HG03442 (cell line): ENCODE data around the gene NECTIN2.
"Not testable (repeated sequence)": the region's sequence is repeated elsewhere in the genome, so short reads cannot be mapped to it uniquely, and the experiment has no call there.

Experiments used
- ATAC-seq: cut with Tn5 transposase; IDR thresholded peaks from one replicate; pipeline ENCODE4 v1.9.1; 2021; ENCODE audit warnings: mild to moderate bottlenecking, moderate library complexity; ENCODE audit not compliant: unreplicated experiment

The NECTIN2 gene

GRCh38 chr19:44848812-44849447 lies 2.8 kb downstream of the NECTIN2 start:
- no peak for ATAC-seq

GRCh38 chr19:44850641-44851109 lies 4.6 kb downstream of the NECTIN2 start:
- ATAC-seq, result no peak

DNA sequence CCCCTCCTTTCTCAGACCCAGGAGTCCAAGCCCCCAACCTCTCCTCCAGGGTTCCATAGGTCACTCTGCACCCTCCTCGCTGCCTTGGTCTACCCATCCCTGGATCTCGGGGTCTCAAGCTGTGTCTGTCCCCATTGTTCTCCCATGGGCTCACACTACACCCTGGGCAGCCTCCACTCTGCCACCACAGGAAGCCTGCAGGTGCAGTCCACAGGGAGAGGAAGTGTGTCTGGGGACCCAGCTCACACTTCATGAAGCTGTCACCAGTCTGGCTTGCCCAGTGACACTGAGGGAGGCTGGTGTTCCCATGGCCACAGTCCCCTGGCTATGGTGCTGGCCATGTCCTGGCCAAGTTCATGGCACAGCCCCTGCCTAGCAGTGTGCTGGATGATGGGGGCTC lies 5.3 kb downstream of the NECTIN2 start:
- ATAC-seq, result no peak

- ATAC-seq, result no peak
Observed at GRCh38 chr19:44855606-44856005, 9.5 kb downstream of the NECTIN2 start.

DNA sequence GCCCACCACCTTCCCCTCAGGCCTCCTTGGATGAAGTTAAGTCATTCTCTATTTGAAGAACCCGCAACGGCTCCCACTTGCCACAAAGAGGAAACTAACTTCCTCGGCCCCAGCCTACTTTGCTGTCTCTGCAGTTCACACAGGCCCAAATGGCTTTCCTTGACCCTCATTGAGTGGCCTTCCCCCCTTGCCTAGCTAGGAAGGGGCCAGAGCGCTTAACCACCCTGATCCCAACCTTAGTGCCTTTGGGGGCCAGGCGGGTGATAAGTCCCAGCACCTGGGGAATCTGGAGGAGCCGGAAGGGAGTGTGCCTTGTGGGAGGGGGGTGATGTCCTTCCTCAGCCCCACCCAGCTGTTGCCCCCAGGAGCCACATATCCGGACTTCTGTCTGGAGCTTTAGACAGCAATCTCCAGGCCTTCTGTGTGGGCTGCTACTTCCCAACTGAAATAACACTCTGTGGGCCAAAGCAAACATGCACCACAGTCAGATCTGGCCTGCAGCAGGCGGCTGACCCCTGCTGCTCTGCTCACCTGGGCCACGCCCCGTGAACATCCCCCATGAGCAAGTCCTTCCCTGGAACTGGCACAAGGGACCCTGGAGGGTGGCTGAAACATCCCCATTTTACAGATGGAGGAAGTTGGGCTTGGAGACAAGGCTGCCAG lies 10.5 kb downstream of the NECTIN2 start:
- no peak for ATAC-seq

GRCh38 chr19:44857837-44858236 lies 11.7 kb downstream of the NECTIN2 start:
- ATAC-seq, result no peak

DNA sequence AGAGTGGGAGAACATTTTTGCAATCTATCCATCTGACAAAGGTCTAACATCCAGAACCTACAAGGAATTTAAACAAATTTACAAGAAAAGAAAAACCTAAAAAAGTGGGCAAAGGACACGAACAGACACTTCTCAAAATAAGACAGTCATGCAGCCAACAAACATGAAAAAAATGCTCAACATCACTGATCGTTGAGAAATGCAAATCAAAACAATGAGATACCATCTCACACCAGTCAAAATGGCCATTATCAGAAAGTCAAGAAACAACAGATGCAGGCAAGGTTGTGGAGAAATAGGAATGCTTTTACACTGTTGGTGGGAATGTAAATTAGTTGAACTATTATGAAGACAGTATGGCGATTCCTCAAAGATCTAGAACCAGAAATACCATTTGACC lies 15.5 kb downstream of the NECTIN2 start:
- not testable (repeated sequence) for ATAC-seq

DNA sequence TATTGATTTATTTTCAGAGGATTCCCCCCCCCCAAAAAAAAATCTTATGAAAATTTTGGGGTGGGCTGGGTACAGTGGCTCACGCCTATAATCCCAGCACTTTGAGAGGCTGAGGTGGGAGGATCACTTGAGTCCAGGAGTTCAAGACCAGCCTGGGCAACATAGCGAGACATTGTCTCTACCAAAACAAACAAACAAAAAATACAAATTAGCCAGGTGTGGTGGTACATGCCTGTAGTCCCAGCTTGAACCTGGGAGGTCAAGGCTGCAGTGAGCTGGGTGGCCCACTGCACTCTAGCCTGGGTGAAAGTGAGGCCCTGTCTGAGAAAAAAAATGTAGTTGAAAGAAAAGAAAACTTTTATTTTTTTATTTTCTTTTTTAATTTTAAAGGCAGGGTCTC lies 17.9 kb downstream of the NECTIN2 start:
- no peak for ATAC-seq

GRCh38 chr19:44865196-44865767 lies 19.2 kb downstream of the NECTIN2 start:
- ATAC-seq, result no peak

DNA sequence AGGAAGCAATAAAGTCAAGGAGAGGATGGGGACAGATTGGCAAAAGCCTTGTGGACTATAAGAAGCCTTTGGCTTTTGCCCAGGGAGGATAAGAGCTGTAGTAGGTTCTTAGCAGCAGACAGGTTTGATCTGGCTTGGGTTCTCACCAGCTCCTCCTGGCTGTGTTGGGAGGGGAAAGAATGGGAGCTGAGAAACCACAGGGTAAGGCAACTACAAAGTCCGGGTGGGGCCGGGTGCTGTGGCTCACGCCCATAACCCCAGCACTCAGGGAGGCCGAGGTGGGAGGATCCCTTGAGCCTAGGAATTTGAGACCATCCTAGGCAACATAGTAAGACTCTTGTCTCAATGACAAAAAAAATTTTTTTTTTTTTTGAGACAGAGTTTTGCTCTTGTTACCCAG lies 20.6 kb downstream of the NECTIN2 start:
- no peak for ATAC-seq

GRCh38 chr19:44867578-44867977 lies 21.5 kb downstream of the NECTIN2 start:
- ATAC-seq, result no peak

GRCh38 chr19:44869733-44870470 lies 23.8 kb downstream of the NECTIN2 start:
- ATAC-seq, result no peak

DNA sequence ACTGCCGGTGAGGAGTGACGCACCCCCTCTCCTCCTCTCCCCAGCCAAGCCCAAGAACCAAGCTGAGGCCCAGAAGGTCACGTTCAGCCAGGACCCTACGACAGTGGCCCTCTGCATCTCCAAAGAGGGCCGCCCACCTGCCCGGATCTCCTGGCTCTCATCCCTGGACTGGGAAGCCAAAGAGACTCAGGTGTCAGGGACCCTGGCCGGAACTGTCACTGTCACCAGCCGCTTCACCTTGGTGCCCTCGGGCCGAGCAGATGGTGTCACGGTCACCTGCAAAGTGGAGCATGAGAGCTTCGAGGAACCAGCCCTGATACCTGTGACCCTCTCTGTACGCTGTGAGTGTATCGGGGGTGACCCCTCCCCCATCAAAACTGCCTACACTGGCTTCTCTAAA lies 25.7 kb downstream of the NECTIN2 start:
- no peak for ATAC-seq

- ATAC-seq, result no peak
Observed at GRCh38 chr19:44872661-44873060, 26.6 kb downstream of the NECTIN2 start.

GRCh38 chr19:44874317-44874716 lies 28.2 kb downstream of the NECTIN2 start:
- ATAC-seq, result no peak

- no peak for ATAC-seq
Observed at GRCh38 chr19:44875666-44876451, 29.8 kb downstream of the NECTIN2 start.

DNA sequence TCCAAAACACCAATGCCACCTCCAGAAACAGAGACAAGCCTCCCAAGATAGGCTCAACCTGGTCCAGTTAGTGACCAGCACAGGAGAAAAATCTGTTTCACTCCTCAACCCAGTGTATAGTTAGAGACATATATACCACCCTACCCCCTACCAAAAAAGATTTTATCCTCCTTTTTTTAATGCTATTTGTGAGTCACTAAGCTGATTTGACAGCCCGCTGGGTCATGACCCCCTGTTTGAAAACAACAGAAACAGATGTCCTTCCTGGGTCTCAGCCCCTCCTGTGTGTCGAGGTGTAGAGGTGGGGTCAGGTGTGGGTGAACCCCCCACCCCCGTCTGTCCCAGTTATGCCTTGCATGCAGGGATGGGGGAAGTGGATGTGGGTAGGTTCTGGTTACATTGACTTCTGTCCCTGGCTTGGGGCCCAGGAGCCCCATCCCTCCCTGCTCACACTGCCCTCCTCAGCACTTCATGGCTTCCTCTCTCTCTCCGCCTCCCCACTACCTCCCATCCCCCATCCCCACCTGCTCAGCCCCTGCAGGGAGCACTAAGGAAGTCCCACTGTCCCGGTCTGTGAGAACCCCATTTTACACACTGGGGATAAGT lies 30.9 kb downstream of the NECTIN2 start:
- no peak for ATAC-seq

DNA sequence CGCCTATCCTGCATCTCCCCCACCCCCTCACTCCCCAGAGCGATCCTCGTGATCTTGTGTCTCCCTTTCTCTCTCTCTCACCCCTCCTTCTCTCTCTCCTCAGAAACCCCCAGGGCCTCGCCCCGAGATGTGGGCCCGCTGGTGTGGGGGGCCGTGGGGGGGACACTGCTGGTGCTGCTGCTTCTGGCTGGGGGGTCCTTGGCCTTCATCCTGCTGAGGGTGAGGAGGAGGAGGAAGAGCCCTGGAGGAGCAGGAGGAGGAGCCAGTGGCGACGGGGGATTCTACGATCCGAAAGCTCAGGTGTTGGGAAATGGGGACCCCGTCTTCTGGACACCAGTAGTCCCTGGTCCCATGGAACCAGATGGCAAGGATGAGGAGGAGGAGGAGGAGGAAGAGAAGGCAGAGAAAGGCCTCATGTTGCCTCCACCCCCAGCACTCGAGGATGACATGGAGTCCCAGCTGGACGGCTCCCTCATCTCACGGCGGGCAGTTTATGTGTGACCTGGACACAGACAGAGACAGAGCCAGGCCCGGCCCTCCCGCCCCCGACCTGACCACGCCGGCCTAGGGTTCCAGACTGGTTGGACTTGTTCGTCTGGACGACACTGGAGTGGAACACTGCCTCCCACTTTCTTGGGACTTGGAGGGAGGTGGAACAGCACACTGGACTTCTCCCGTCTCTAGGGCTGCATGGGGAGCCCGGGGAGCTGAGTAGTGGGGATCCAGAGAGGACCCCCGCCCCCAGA lies 32.2 kb downstream of the NECTIN2 start:
- ATAC-seq, result no peak

- ATAC-seq, result no peak
Observed at GRCh38 chr19:44879309-44880065, 33.4 kb downstream of the NECTIN2 start.
